Transverse colon (tissue), 4 donors: ENCODE results near the gene LSAMP. TPM values are rescaled to one million over a fixed set of nuclear protein-coding genes. Genes with fewer than 3 reads are reported as not detected.

ENCODE experiments used
- DNase-seq: peaks from one replicate; pipeline ENCODE4 v3.0.0-alpha.2; 2019
- H3K27ac ChIP-seq, 4 donors: fragments of 200-600 bp; sonication (generic); 2 replicates each; pipeline ENCODE4 v1.5.1; 2016 to 2018; ENCODE audit warnings: inconsistent platforms in 4 of 4
- H3K27me3 ChIP-seq: fragments of 200-600 bp; sonication (generic); 2 replicates; pipeline ENCODE4 v1.5.1; 2017; ENCODE audit warnings: inconsistent platforms
- H3K36me3 ChIP-seq, 4 donors: fragments of 200-600 bp; sonication (generic); 2 replicates each; pipeline ENCODE4 v1.5.1; 2017 to 2019; ENCODE audit warnings: inconsistent platforms in 4 of 4
- H3K4me1 ChIP-seq, 4 donors: fragments of 200-600 bp; sonication (generic); 2 replicates each; pipeline ENCODE4 v1.5.1; 2017 to 2020; ENCODE audit warnings: inconsistent platforms in 4 of 4
- H3K4me3 ChIP-seq, 4 donors: fragments of 200-600 bp; sonication (generic); 1 replicate in 1 of 4; 2 replicates in 3 of 4; pipeline versions ENCODE4 v1.5.1 to v1.6.1; 2017 to 2019; ENCODE audit warnings: inconsistent platforms in 4 of 4
- H3K9me3 ChIP-seq, 2 donors: fragments of 200-600 bp; sonication (generic); 2 replicates each; pipeline ENCODE4 v1.5.1; 2017 to 2019; ENCODE audit warnings: inconsistent platforms in 2 of 2
- EP300 ChIP-seq: sonication (generic); formaldehyde crosslinking; IDR thresholded peaks from one replicate; pipeline ENCODE4 v1.6.1; 2017; ENCODE audit warnings: antibody characterized with exemption, low read depth
- POLR2A ChIP-seq: fragments of 450-650 bp; IDR thresholded peaks from one replicate; pipeline ENCODE4 v1.6.1; 2016; ENCODE audit warnings: antibody characterized with exemption, mild to moderate bottlenecking, moderate library complexity
- POLR2AphosphoS5 ChIP-seq, 3 donors: sonication (generic); formaldehyde crosslinking; IDR thresholded peaks; one replicate each; pipeline ENCODE4 v1.6.1; 2016; ENCODE audit warnings: antibody characterized with exemption in 3 of 3
- WGBS, 2 donors: methylation state at CpG; one replicate each; pipeline ENCODE4 v1.1.5; 2018; ENCODE audit warnings: low coverage in 1 of 2; 5-methylcytosine and 5-hydroxymethylcytosine counted together
- in situ Hi-C, 4 donors: fragments of 200-750 bp; cut with MboI; loops; one replicate each; pipeline versions ENCODE4 v1.15.0 to v1.15.1; 2017; ENCODE audit warnings: low sequenced_read_pairs in 3 of 4, low pct_ligation_motif_present in 1 of 4, low pct_unique_long_range_greater_than_20kb in 1 of 4
- intact Hi-C: fragments of 100-400 bp; cut with DNase I; formaldehyde crosslinking; loops from one replicate; pipeline ENCODE4 v1.15.1; 2023; ENCODE audit warnings: low total_unique reads
- total RNA-seq, 4 donors: library from RNA; depleted of rRNA; stranded (reverse); fragments of >200 nt; gene quantifications; one replicate each; pipeline ENCODE4 v1.1.0, GENCODE V29; 2016
- TF ChIP-seq, protein P1 (sequence below), 5 experiments: fragments of 200-600 bp in 3 of 5; fragments of 450-650 bp in 2 of 5; sonication (generic) in 3 of 5; IDR thresholded peaks; 1 replicate in 2 of 5; 2 replicates in 3 of 5; pipeline ENCODE4 v1.5.1; 2016 to 2017; ENCODE audit warnings: antibody characterized with exemption in 5 of 5, inconsistent platforms in 3 of 5, mild to moderate bottlenecking in 2 of 5, moderate library complexity in 1 of 5

LSAMP gene
- total RNA-seq, 4 donors from 2014 or later = 3.4 to 8.2 (median 5.4) TPM

DNA sequence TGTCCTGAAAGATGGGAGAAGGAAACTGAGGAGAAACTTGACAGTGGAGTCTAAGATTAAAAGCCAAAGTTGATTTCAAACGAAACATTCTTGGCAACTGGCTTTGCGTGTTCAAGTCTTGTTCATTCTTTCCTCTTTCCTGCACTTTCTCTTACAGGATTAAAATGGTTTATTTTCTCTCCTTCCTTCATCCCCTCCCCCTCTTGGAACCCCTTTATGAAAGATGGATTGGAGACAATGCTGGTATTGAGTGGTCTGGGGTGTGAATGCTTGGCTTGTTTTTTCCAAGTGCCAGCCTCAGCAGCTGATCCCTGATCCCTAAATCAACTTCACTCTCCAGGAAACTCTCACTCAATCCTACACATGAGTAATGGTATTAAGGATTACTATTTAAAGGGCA lies 703 bp upstream of the LSAMP start:
- TF ChIP-seq EP300 (no peak), POLR2AphosphoS5 (IDR thresholded peaks at IDR 0.05) (no peak), POLR2A (no peak)
- TF ChIP-seq, protein P1, sequence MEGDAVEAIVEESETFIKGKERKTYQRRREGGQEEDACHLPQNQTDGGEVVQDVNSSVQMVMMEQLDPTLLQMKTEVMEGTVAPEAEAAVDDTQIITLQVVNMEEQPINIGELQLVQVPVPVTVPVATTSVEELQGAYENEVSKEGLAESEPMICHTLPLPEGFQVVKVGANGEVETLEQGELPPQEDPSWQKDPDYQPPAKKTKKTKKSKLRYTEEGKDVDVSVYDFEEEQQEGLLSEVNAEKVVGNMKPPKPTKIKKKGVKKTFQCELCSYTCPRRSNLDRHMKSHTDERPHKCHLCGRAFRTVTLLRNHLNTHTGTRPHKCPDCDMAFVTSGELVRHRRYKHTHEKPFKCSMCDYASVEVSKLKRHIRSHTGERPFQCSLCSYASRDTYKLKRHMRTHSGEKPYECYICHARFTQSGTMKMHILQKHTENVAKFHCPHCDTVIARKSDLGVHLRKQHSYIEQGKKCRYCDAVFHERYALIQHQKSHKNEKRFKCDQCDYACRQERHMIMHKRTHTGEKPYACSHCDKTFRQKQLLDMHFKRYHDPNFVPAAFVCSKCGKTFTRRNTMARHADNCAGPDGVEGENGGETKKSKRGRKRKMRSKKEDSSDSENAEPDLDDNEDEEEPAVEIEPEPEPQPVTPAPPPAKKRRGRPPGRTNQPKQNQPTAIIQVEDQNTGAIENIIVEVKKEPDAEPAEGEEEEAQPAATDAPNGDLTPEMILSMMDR (IDR thresholded peaks at IDR 0.05) = no peak

DNA sequence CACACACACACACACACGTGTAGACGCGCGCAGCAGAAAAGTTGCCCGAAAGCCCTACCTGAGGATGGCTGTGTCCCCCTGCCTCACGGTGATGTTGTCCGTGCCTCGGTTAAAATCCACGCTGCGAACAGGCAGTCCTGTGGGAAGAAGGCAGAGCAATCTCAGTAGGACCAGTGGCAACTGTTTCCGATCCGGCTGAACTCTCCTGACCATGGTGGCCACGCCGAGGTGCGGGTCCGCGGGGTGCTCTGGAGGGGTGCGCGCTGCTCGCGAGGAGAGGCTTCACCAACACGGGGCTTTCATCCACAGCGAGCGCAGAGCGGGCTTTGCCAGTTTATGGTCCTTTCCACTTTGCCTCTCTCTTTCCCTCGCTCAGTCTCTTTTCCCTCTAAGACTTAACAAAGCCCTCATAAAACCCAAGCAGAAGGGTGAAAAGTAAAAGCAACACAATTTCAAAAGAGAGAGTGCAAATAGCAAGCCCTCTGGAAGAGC lies 422 bp downstream of the LSAMP start:
- WGBS, 2 donors = 0 to 9% methylated on average over 1 to 26 of the region's 26 CpGs
- TF ChIP-seq EP300 = no peak
- no peak for TF ChIP-seq POLR2A
- TF ChIP-seq POLR2AphosphoS5 (IDR thresholded peaks at IDR 0.05) = no peak
- TF ChIP-seq, protein P1 (IDR thresholded peaks at IDR 0.05) = no peak
- Histone ChIP-seq H3K4me1 (no peaks in the 10 kb centered on the region), H3K36me3 (no peaks in the 10 kb centered on the region), H3K4me3 (peak overlapping the region; percentile 25 to 43 (median 34)), H3K9me3 (no peaks in the 10 kb centered on the region), H3K27me3 (no peaks in the 10 kb centered on the region), H3K27ac (peak overlapping the region; percentile 23 to 70 (median 57))
- DNase-seq = no peak
- intact Hi-C loops = loop anchor here (5.0 kb wide), 1 partner anchor 303 kb away; no protein-coding TSS in a partner anchor
- in situ Hi-C loops = no loop called here

More for the DNA sequence above, 703 bp upstream of the LSAMP start:
- Histone ChIP-seq H3K4me1 (no peaks in the 10 kb centered on the region), H3K27me3 (no peaks in the 10 kb centered on the region), H3K9me3 (no peaks in the 10 kb centered on the region), H3K27ac (peak overlapping the region in 1 of 4 donors; percentile 58), H3K36me3 (no peaks in the 10 kb centered on the region), H3K4me3 (no peak overlapping the region)
- WGBS, 2 donors = 57 to 79% methylated on average over 2 of the region's 2 CpGs
- no peak for DNase-seq
- in situ Hi-C loops (no loop called here), intact Hi-C loops (loop anchor here (5.0 kb wide), 1 partner anchor 304 kb away; no protein-coding TSS in a partner anchor)

DNA sequence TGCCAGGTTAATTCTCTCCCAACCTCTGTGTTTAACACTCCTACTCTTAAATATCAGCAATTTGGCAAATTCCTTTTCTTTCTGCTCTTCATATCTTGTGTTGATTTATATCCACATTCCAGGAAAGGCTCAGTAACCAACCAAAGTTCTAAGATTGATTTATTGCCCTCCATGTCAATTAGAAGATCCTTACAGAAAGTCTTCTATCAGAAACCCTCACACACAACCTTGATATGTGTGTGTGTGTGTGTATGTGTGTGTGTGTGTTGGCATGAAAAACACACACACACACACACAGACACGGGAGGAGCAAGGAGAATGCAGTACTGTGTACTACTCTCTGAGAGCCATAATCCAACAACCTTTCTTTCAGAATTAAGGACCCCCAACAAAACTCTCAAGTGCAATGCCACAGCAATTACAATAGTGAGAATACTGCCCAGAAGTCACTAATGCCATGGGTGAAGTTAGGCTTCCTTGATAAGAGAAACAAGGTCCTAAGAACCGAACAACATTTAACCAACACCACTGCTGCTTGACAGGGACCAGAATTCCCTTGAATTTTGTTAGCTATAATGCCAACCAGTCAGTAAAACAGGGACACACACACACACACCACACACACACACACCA lies 1.1 kb downstream of the LSAMP start:
- H3K9me3 ChIP-seq = no peaks in the 10 kb centered on the region
- WGBS, 2 donors = 7 to 14% methylated on average over 1 to 2 of the region's 2 CpGs
- in situ Hi-C loops = no loop called here
- H3K27me3 ChIP-seq = no peaks in the 10 kb centered on the region
- no peak for TF ChIP-seq EP300
- TF ChIP-seq POLR2AphosphoS5 (IDR thresholded peaks at IDR 0.05) = no peak
- TF ChIP-seq POLR2A = no peak
- TF ChIP-seq, protein P1 (IDR thresholded peaks at IDR 0.05) = no peak
- H3K36me3 ChIP-seq = no peaks in the 10 kb centered on the region
- no peak for DNase-seq
- H3K4me3 ChIP-seq = peak overlapping the region; percentile 25 to 43 (median 34)
- H3K27ac ChIP-seq = peak overlapping the region in 3 of 4 donors; percentile 56 to 70 (median 58)
- intact Hi-C loops = no loop called here
- H3K4me1 ChIP-seq = no peaks in the 10 kb centered on the region

DNA sequence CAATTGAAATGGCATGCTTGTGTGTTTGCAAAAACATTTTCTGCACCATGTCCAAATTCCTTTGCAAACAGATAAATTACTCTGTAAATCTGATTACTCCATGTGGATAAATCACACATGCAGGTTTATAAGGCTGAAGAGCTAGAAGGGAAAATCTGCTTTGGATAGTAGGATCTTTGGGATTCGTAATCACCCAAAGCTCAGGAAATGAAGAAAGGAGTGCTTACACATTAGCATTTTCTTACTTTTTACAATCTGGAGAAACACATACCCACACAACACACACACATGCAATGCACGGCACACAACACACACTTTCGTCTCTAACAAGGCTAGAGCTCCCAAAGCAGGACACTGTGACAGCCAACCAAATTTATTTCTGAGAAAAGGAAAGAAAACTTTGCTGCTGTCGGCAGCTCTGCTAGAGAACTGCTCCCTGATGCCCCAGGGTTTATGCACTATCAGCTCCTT lies 2.1 kb downstream of the LSAMP start:
- Histone ChIP-seq H3K36me3 (no peaks in the 10 kb centered on the region), H3K9me3 (no peaks in the 10 kb centered on the region), H3K27me3 (no peaks in the 10 kb centered on the region), H3K4me3 (peak overlapping the region in 3 of 4 donors; percentile 31 to 43 (median 38)), H3K4me1 (no peaks in the 10 kb centered on the region), H3K27ac (peak overlapping the region in 2 of 4 donors; percentile 58 to 70)
- intact Hi-C loops = no loop called here
- WGBS, 2 donors = 22 to 31% methylated on average over 4 of the region's 4 CpGs
- TF ChIP-seq POLR2A = no peak
- TF ChIP-seq, protein P1 (IDR thresholded peaks at IDR 0.05) = no peak
- no peak for TF ChIP-seq EP300
- TF ChIP-seq POLR2AphosphoS5 (IDR thresholded peaks at IDR 0.05) = no peak
- no peak for DNase-seq
- in situ Hi-C loops = no loop called here
